Left ventricle myocardium superior (tissue), 1 donor: ENCODE results near the gene HPCAL1. TPM values are rescaled to one million over a fixed set of nuclear protein-coding genes. Genes with fewer than 3 reads are reported as not detected.

Experiments used
- ATAC-seq: fragments of 200-7000 bp; cut with Tn5 transposase; one replicate; pipeline ENCODE4 v1.9.1; 2020; ENCODE audit warnings: mild to moderate bottlenecking, moderate library complexity
- DNase-seq: peaks from one replicate; pipeline ENCODE4 v3.0.0-alpha.2; 2020
- intact Hi-C: fragments of 100-400 bp; cut with micrococcal nuclease; formaldehyde crosslinking; loops from one replicate; pipeline ENCODE4 v1.11.0; 2022
- total RNA-seq: library from RNA; stranded (reverse); fragmentation: NEBNext Ultra II Directional; extraction: Animal tissue kit (Norgen Biotek cat#: 25700); gene quantifications from one replicate; pipeline ENCODE4 v1.2.1, GENCODE V29; 2021
- donor health status: DM: no; HTN: yes; CAD: no; lungs with severe emphysema.

HPCAL1 gene
- total RNA-seq, 1 donor from 2014 or later: 40.5 TPM

DNA sequence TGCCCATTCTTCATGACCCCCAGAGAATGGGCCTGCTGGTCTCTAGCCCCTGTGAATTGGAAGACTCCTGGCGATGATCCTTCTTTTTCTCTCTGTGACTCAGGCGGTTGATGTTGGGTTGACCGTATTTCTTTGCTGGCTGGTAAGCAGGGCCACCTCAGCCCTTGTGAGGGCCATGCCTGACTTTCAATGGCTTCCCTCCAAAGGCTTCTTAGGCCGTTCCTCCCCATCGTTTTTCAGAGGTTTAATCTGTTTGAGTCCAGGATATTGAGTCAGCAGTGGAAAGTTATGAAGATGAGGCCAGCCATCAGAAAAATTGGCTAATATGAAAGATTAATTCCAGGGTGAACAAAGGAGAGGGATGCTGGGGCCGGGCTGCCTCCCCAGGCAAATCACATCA is 13.6 kb downstream of the HPCAL1 start:
- no peak for DNase-seq
- intact Hi-C loops: no loop called here
- no peak for ATAC-seq

DNA sequence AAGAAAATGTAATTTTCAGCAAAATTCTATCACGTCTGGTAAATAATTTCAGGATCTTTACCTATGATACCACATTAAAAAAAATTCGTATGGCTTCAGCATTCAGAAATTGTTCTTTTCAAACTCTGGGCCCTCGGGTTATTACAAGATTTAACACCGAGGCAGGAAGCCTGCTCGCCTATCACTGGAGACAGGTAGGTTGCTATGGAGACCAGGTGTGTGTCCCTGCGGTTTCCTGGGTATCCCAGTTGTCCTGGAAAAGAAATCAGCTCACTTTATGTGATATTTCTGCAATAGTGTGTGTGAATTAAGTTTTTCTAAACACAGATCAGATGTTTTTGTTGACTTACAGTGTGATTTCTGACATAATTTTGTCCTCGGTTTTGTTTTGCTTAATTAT is 14.2 kb downstream of the HPCAL1 start:
- intact Hi-C loops: no loop called here
- no peak for ATAC-seq

DNA sequence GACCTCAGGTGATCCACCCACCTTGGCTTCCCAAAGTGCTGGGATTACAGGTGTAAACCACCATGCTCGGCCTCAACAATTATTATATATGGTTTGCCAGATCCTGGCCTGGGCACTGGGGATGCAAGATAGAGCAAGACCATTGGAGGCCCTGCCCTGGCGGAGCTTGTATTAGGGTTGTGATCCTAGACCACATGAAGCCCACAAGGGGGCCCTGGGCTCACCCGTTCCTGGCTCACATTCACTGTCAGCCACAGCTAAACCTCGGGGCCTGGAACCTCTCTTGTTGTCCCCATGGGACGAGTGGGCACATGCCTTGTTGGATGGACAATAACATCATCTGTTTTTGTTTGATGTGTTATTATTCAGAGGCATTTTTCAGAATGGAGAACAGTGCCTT is 14.9 kb downstream of the HPCAL1 start:
- intact Hi-C loops: no loop called here
- DNase-seq: no peak
- no peak for ATAC-seq

More for the DNA sequence above, 14.2 kb downstream of the HPCAL1 start:
- DNase-seq: no peak

DNA sequence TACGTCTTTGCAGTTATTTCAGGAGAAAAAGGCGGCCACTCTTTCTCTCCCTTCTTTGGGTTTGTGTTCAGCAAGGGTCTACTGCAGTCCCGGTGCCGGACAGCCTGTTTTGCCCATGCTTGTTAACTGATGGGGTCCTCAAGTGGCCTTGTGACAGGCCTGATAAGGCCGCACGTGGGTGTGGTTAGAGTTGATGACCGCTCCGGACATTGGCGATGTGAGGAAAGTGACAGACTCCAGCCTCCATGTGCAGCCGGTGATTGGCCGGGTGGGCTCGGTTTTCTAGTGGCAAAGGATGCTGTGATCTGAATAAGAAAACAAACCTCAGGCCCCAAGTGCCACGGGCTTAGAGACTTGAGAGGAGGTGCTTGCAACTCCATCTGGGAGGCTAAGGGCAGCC is 15.6 kb downstream of the HPCAL1 start:
- no peak for ATAC-seq
- DNase-seq: no peak
- intact Hi-C loops: no loop called here

DNA sequence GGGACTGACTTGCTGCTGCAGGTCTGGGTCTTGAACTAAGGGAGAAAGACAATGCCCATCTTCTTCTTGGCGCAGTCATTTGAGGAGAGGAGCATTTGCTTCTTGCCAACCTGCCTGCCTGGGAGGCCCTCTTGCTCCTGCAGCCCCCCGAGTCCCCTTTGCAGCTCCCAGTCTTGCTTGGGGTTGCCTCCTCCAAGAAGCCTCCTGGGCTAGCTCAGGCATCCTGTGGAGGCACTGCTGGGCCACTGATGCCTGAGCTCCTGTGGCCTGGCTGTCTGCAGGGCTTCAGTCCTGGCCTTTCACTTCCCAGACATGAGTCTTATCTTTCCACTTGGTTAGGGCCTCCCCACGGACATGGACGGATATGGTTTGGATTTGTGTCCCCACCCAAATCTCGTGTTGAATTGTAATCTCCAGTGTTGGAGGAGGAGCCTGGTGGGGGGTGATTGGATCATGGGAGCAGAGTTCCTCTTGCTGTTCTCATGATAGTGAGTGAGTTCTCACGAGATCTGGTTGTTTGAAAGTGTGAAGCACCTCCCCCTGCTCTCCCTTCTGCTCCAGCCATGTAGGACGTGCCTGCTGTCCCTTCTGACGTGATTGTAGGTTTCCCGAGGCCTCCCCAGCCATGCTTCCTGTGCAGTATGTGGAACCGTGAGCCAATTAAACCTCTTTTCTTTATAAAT is 17.3 kb downstream of the HPCAL1 start:
- DNase-seq (no peak), ATAC-seq (no peak)
- intact Hi-C loops: loop anchor here (10.0 kb wide), 1 partner anchor 85 kb away; no protein-coding TSS in a partner anchor

DNA sequence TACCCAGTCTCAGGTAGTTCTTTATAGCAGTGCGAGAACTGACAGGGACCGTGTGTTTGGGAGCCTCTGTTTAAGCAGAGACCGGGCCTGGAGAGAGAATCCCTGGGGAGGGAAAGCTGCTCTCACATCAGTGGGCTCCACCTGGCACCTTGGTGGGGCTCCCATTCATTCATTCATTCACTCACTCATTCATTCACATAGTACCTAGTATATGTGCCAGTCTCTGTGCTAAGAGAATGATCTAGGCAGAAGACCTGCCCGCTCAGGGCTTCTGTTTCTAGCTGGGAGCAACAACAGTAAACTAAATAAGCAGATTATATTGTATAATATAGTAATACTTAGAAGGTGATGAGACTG is 17.8 kb downstream of the HPCAL1 start:
- intact Hi-C loops: loop anchor here (10.0 kb wide), 1 partner anchor 84 kb away; no protein-coding TSS in a partner anchor
- ATAC-seq (no peak), DNase-seq (no peak)

DNA sequence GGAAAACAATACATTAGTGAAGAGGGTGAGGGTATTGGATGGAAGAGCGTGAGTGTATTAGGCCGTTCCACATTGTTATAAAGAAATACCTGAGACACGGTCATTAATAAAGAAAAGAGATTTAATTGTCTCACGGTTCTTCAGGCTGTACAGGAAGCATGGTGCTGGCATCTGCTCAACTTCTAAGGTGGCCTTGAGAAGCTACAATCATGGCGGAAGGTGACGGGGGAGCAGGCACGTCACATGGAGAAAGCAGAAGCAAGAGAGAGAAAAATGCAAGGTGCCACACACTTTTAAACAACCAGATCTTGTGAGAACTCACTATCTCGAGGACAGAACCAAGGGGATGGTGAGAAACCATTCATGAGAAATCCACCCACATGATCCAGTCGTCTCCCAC is 18.2 kb downstream of the HPCAL1 start:
- ATAC-seq: no peak
- intact Hi-C loops: loop anchor here (10.0 kb wide), 1 partner anchor 84 kb away; no protein-coding TSS in a partner anchor
- no peak for DNase-seq

DNA sequence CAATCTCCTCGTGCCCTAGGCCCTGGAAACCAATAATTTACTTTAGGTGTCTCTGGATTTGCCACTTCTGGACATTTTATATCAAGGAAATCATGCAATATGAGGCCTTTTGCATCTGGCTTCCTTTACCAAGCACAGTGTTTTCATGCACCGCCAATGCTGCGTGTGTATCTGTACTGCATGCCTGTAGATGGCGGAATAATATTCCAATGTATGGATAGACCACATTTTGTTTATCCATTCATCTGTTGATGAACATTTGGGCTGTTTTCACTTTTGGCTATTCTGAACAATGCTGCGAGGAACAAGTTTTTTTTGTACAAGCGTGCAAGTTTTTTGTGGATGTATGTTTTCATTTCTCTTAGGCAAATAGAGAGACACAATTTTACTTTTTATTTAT is 18.9 kb downstream of the HPCAL1 start:
- ATAC-seq (no peak), DNase-seq (no peak)
- intact Hi-C loops: loop anchor here (10.0 kb wide), 1 partner anchor 83 kb away; no protein-coding TSS in a partner anchor

DNA sequence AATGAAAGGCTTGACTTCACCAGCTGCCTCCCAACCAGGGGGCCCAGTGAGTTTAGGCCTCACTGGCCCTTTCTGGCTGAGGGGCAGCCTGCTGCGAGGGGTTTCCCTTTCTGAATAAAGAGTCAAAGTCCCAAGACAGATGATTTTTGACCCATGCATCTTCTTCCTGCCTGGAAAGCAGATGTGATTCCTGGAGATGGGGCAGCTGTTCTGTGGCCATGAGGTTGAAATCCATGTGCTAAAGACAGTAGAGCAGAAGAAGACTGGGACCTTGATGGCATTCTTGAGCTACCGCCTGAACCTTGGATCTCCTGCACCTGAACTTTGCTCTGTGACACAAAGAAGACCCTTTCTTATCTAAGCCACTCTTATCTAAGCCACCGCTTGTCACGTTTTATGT is 19.8 kb downstream of the HPCAL1 start:
- ATAC-seq: no peak
- DNase-seq: no peak
- intact Hi-C loops: loop anchor here (10.0 kb wide), 1 partner anchor 82 kb away; no protein-coding TSS in a partner anchor

DNA sequence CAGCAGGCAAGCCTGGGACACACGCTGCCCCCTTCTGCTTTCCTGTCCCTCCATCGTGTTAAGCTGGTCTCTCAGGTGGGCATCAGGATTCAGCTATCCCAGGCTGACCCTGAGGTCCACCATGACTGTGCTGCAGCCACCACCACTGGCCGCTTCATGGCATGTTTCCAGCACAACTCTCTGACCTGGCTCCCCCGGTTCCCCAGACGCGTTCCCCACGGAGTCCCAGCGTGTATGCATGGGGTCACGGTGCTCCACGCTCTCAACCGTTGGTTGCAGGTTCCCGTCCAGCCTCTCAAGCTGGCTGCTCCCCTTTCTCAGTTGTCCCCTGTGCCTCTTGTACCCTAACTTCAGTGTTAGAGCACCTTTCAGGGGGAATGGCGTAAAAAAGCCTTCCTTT is 20.3 kb downstream of the HPCAL1 start:
- intact Hi-C loops: loop anchor here (10.0 kb wide), 1 partner anchor 82 kb away; no protein-coding TSS in a partner anchor
- ATAC-seq: no peak
- DNase-seq: no peak

DNA sequence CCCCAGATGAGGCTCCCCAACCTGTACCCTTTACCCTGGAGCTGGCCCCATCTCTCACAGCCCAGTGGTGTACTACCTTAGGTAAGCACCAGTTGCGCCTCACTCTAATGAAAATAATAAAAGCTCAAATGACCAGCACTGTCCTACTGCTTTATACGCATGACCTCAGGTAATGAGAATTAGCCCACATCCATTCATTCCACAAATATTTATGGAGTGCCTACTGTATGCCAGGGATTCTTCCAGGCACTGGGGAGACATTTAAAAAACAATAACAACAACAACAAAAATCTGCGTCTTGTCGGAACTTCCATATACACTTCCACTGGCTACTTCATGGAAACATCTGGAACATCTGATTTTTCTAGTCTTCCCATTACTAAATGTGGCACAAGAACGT is 20.8 kb downstream of the HPCAL1 start:
- DNase-seq (no peak), ATAC-seq (no peak)
- intact Hi-C loops: loop anchor here (10.0 kb wide), 1 partner anchor 81 kb away; no protein-coding TSS in a partner anchor

DNA sequence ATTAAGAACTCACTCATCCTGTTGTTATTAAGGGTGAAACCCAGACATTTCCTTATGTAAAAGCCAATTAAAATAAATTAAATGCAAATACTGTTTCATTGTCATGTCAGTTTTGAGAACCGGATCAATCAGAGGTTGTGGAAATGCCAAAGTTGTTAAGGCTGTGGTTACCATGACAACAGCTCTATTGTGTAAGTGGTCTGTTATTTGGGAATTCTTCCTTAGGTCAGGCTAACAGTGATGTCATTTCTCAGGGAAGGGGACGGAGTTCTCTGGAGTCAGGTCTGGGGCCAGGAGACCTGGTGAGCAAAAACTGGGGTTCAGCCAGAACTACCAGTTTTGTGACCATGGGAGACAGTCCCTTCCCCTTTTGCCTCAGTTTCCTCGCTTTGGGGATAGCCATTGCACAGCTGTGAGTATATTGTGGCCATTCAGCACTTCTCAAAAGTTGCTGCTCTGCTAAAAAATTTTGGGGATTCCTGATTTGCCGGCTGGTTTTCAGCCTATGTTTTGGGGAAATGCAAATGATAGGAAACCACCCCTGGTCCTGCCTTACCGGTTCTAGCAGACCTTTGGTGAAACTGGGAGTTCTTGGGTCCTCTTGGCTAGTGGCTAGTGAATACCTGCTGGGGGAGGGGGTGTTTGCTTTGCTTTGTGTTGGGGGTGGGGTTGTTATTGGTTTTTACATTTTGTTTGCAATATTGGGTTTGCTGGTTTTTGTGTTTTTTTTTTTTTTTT is 21.6 kb downstream of the HPCAL1 start:
- DNase-seq (no peak), ATAC-seq (no peak)
- intact Hi-C loops: loop anchor here (10.0 kb wide), 1 partner anchor 81 kb away; no protein-coding TSS in a partner anchor

DNA sequence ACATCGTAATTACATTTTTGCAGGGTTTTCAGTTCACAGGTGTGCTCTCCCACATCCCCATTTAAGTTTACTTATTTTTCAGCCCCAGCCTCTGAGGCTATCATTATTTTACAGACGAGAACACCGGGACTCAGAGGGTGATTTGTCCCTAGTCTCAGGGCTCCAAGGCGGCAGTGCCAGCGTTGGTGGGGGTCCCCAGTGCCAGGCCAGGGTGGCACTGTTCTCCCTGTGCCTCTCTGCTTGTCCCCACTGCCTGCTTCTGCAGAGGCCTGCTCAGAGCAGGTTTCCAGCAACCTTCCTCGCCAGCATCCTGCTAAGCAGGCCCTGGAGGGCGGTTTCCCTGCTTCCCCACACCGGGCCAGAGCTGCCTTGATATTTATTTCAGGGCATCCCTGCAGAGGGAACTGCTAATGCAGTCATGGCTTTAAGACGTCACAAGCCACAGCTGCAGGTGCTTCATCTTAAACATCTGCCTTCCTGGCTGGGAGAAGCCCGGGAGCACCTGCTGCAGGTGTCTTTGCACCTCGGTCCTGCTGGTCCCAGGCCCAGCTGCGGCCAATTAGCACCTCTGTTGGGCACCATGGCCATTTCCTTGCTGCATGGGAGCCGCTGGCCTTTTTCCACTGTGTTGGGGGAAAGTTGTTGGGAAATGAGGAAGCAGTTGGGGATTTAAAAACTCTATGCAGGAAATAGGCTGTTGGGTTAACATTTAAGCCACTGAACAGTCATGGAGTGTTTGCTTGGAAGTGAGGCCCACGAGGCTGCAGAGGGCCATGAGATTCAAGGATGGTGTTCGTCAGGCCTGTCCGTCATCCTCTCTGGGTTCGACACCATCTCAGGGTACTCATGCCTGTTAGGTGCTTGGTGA is 22.8 kb downstream of the HPCAL1 start:
- intact Hi-C loops: loop anchor here (10.0 kb wide), 1 partner anchor 79 kb away; no protein-coding TSS in a partner anchor
- ATAC-seq (no peak), DNase-seq (no peak)

DNA sequence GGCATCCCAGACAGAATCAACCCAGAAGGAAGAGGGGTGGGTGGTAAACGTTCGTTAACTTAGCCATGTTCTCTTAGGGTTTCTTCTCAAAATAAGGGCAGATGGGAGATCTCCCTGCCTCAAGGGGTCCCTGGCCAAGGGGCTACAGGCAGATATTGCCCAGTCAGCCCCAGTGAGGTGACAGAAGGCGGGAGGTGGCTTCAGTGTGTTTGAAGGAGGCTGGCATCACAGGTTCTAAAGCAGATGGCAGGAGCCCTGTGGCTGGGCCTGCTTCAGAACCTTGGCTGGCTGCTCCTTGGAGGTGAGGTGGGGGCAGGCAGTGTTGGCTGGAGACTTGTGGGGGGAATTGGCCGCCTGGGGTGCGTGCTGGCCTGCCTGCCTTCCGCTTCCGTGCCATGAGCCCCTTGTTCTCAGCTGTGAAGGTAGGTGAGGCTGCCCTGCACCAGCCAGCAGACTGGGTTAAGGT is 23.5 kb downstream of the HPCAL1 start:
- DNase-seq (no peak), ATAC-seq (no peak)
- intact Hi-C loops: loop anchor here (10.0 kb wide), 1 partner anchor 79 kb away; no protein-coding TSS in a partner anchor

DNA sequence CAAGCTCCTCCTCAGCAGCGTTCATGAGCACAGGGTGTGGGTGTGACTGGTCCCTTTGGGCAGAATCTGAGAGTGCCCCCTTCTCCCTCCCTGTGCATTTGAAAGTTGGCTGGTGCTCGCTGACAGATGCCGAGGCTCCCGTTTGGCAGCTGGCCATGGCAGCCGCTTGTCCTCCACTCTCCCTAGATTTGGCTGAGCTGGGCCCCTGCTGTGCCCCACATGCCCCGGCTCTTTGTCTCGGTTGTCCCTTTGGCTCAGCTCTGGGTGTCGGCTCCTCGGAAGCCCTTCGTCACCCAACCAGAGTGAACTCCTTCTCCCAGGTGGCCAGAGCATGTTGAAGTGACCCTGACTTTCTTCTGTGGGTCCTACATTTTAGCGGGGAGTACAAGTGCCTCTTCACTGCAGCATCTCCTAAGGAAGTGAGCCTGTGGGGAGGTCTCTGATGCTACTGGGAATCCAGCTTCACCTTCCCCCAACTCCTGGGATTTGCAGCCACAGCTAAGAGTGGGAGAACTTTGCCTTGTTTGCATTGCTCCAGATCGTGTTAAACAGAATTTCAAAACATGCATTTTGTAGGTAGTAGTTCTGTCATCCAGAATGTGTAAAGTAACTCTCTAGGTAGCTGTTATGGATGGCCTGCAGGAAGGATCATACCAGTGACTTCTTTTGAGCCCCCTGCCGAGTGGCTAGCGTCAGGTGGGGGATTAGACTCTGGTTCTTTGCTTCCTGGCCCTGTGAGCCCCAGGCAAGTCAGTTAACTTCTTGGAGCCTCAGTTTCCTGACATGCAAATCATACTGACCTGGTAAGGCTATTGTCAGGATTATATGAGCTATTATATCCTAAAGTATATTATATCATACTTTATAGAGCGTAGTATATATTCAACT is 24.2 kb downstream of the HPCAL1 start:
- DNase-seq: peak; percentile 82
- ATAC-seq: peak; percentile 72
- intact Hi-C loops: loop anchor here (10.0 kb wide), 1 partner anchor 78 kb away; no protein-coding TSS in a partner anchor

DNA sequence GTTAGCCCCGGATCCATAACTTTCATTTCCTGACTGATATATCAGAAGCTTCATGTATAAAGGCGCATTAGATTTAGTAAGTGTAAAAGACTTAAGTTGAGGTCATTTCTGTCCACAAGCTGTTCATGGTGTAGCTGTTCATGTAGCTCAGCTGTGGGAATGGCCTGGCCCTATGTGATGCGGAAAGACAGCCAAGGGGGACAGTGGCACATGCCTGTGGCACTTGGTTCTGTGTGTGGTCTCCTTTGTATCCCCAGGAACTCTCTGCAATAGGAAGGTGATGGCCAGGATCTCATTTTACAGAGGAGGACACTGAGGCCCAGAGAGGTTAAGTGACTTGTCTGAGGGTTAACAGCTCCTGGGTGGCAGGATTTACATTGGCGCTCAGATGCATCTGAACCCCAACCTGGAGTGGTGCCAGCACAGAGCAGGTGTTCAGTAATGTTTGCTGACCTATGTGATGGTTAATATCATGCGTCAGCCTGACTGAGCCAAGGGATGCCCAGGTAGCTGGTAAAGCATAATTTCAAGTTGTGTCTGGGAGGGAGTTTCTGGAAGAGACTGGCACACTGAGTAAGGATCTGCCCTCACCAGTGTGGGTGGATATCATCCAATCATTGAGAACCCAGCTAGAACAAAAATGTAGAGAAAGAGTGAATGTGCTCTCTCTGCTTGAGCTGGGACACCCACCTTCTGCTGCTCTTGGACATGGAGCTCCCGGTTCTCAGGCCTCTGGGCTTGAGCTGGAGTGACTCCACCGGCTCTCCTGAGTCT is 25.4 kb downstream of the HPCAL1 start:
- ATAC-seq (no peak), DNase-seq (no peak)
- intact Hi-C loops: loop anchor here (10.0 kb wide), 1 partner anchor 77 kb away; no protein-coding TSS in a partner anchor
